Measurements from ENCODE around the gene CLSTN1.

CLSTN1 gene

DNA sequence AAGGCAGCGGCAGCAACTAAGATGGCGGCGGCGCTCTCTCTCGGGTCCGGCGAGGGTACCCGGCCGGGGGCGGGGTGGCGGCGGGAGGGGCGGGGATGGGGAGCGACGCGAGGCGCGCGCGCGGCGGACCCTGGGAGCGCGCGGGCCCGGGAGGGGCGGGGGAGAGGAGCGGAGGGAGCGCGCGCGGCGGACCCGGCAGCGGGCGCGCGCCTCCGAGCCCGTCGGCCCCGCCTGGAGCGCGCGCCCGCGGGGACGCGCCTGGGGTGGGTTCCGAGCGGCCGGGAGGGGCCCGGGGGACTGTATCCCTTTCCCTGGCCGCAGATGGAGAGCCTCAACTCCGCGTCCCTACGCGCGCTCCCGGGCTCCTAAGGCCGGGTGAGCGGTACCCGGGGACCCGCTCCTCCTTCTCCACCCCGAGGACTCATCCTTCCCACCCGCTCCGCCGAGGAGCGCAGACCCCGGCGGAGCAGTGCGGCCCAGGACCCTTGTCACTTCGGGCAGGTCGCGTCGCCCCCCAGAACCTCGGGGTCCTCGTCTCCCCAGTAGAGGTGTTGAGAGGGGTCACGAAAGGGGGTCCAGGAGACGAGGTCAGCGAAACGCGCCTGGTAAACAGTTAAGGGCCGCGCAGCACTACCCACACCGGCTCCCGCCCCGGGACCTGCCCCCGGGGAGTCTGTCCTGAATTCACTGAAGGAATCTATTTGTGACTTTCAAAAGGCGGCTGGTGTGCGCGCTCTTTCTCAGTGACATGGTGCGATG lies at the start of gene CLSTN1:
Gene CLSTN1, minus strand, starts transcription at position 23 of the 759 bp plus-strand sequence. CDS start 232 bp downstream, outside the sequence.
- peak within 1 kb of the TSS; percentile 89 for H3K4me3 ChIP-seq
- TF ChIP-seq, protein P1, sequence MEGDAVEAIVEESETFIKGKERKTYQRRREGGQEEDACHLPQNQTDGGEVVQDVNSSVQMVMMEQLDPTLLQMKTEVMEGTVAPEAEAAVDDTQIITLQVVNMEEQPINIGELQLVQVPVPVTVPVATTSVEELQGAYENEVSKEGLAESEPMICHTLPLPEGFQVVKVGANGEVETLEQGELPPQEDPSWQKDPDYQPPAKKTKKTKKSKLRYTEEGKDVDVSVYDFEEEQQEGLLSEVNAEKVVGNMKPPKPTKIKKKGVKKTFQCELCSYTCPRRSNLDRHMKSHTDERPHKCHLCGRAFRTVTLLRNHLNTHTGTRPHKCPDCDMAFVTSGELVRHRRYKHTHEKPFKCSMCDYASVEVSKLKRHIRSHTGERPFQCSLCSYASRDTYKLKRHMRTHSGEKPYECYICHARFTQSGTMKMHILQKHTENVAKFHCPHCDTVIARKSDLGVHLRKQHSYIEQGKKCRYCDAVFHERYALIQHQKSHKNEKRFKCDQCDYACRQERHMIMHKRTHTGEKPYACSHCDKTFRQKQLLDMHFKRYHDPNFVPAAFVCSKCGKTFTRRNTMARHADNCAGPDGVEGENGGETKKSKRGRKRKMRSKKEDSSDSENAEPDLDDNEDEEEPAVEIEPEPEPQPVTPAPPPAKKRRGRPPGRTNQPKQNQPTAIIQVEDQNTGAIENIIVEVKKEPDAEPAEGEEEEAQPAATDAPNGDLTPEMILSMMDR (IDR thresholded peaks at IDR 0.05) = no peak

DNA sequence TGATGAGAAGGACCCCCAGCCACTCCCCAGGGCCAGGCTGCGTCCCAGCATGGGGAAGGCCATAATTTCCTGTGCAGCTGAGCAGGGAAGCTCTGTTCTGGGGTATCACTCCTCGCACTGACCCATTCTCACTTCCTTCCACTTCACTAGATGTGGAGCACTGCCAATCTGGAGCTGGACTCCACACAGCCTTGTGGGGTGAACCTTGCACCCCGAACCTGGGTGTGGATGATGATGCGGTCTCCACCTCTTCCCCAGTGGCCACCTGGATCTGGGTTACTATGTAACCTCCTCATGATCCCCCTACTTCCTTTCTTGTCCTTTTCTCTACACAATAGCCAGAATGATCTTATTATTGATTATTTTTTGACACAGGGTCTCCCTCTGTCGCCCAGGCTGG lies 49.6 kb upstream of the CLSTN1 start:
- no peak overlapping the region for H3K27ac ChIP-seq
- TF ChIP-seq, protein P1 (IDR thresholded peaks at IDR 0.05) = no peak
- DNase-seq (ENCODE audit: low spot score) = no peak
- no peak overlapping the region for H3K4me3 ChIP-seq

More for the DNA sequence above, at the start of gene CLSTN1:
- peak within 1 kb of the TSS; percentile 86 to 93 for H3K27ac ChIP-seq
- DNase-seq (ENCODE audit: low spot score) = peak; percentile 85

DNA sequence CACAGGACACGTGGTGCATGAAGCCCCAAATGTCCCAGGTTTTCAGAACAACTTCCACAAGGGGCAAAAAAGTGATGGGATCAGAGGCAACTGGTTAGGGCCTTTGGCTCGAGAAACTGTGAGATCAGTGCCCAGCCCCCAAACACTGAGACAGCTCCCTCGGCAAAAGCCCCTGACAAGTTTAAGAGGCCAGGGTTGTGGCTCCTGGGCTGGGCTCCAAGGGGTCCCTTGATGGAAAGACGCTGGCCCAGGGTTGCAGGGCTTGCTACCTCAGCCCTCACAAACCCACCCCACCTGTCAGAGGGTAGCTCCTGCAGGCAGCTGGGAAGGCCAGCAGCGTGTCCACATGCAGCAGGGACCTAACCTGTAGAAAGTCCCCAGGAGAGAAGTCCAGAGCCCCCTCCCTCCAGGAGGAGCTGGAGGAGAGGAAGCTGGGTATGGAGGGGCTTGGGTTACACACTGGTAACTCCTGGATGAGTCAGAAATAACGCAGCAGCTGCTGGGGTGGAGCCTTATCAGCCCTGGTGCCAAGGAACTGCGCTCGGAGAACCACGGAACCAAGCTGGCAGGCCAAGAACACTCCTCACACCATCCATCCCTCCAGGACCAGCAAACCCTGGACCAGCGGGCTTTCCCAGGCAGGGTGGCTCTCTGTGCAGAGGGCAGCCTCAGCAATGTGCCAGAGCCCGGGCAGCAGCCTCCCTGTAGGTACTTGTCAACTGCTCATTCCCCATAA lies 48.8 kb upstream of the CLSTN1 start:
- no peak for DNase-seq (ENCODE audit: low spot score)
- no peak overlapping the region for H3K4me3 ChIP-seq
- TF ChIP-seq, protein P1 (IDR thresholded peaks at IDR 0.05) = no peak
- no peak overlapping the region for H3K27ac ChIP-seq

DNA sequence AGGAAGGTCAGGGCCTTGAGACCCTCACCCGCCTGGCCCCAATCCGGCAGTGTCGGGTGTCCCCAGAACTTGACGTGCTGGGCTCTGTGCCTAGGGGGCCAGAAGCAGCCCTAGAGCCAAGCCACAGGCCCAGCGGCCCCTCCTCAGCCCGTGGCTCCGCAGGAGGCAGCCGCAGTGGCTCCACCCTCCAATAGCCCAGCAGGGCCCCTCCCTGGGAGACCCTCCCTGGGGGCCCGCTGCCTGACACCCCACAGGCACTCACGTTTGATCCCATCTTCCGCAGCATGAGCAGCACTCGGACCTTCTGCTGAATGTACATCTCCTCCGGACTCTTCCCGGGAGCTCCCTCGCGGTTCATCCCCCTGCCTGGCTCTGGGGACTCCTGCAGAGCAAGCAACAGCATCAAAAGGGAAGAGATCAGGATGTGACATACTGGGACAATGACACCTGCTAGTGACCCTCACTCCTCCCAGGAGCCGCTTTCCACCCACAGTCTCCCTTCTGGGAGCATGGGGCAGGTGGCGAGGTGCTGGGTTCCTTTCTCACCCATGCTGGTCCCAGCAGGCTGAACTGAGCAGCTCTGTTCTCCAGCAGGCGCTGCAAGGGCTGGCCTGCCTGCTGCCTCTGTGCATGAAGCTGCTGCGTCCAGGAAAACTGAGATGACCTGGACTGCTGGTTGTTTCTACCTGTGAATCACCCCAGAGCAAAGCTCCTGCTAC lies 48.1 kb upstream of the CLSTN1 start:
- DNase-seq (ENCODE audit: low spot score) = no peak
- H3K27ac ChIP-seq = no peak overlapping the region
- TF ChIP-seq, protein P1 (IDR thresholded peaks at IDR 0.05) = no peak
- no peak overlapping the region for H3K4me3 ChIP-seq

DNA sequence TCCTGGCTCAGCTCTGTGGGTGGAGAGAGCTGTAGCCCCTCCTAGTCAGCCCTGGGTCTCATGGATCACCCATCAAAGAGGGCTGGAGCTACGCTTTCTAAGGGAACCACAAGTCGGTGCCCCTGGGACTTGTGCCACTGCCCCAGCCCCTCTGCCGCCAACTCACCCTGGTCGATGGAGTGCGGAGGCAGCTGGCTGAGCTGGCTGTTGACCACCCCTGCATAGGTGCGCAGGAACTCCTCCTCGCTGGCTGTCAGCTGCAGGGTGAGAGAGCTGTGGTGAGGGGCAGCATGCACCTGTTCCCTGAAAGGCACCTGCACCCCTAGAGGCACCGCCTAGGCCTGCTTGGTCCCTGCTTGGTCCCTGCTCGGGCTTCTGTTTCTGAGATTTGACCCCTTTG lies 47.3 kb upstream of the CLSTN1 start:
- Histone ChIP-seq H3K27ac (no peak overlapping the region), H3K4me3 (no peak overlapping the region)
- TF ChIP-seq, protein P1 (IDR thresholded peaks at IDR 0.05) = no peak
- DNase-seq (ENCODE audit: low spot score) = no peak

DNA sequence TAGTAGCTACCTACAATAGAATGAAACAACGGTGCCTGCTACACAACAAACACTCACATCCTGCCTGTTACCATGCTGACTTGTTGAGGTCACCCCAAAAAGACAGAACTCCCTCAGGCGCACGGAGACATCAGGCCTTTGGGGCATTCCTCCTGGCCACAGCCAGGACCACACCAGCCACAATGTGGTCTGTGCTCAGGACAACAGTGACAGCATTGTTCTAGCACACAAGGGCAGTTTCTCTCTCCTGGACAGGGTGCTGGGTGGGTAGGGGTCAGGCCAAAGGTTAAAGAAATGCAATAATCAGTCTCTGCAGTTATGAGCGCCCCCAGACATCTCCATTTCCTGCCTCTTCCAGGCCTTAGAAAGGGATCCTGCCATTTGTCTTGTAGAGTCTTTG lies 46.8 kb upstream of the CLSTN1 start:
- TF ChIP-seq, protein P1 (IDR thresholded peaks at IDR 0.05) = no peak
- H3K4me3 ChIP-seq = no peak overlapping the region
- H3K27ac ChIP-seq = no peak overlapping the region
- DNase-seq (ENCODE audit: low spot score) = no peak

All from coronary artery (tissue), 2 donors.